HFFc6 (cell line): Measurements from ENCODE around the gene ADAP2. TPM values are rescaled to one million over a fixed set of nuclear protein-coding genes. Genes with fewer than 3 reads are reported as not detected.

Source experiments
- DNase-seq: peaks from one replicate; pipeline ENCODE4 v3.0.0-alpha.2; 2018
- H3K27ac Mint-ChIP-seq: 2 replicates; pipeline ENCODE4 v1.8.0; 2020; ENCODE audit warnings: mild to moderate bottlenecking, mixed read lengths
- H3K27me3 Mint-ChIP-seq: 2 replicates; pipeline ENCODE4 v1.8.0; 2021; ENCODE audit warnings: mild to moderate bottlenecking, moderate library complexity, mixed read lengths; ENCODE audit not compliant: insufficient read depth
- H3K36me3 Mint-ChIP-seq: 2 replicates; pipeline ENCODE4 v1.8.0; 2021; ENCODE audit warnings: low read depth, mixed read lengths
- H3K4me1 Mint-ChIP-seq: 2 replicates; pipeline ENCODE4 v1.8.0; 2020; ENCODE audit warnings: low read depth, mixed read lengths
- H3K4me3 Mint-ChIP-seq: 2 replicates; pipeline ENCODE4 v1.8.0; 2020; ENCODE audit warnings: mild to moderate bottlenecking, moderate library complexity, mixed read lengths
- H3K9me3 Mint-ChIP-seq: 2 replicates; pipeline ENCODE4 v1.8.0; 2020; ENCODE audit warnings: mild to moderate bottlenecking, mixed read lengths
- total RNA-seq, 6 experiments: library from RNA; stranded (reverse); fragmentation: NEBNext Ultra II Directional; extraction: Animal tissue kit (Norgen Biotek cat#: 25700); gene quantifications; 2 replicates in 1 of 6; 3 replicates in 5 of 6; pipeline ENCODE4 v1.2.3, GENCODE V29; 2021
- TF ChIP-seq, protein P1 (sequence below): fragments of 200-600 bp; sonication (generic); IDR thresholded peaks from 2 replicates; pipeline ENCODE4 v1.5.0; 2021; ENCODE audit warnings: antibody characterized with exemption, mild to moderate bottlenecking

Gene ADAP2
- total RNA-seq, 6 experiments from 2014 or later, result 0.12 to 0.61 (median 0.37) TPM

DNA sequence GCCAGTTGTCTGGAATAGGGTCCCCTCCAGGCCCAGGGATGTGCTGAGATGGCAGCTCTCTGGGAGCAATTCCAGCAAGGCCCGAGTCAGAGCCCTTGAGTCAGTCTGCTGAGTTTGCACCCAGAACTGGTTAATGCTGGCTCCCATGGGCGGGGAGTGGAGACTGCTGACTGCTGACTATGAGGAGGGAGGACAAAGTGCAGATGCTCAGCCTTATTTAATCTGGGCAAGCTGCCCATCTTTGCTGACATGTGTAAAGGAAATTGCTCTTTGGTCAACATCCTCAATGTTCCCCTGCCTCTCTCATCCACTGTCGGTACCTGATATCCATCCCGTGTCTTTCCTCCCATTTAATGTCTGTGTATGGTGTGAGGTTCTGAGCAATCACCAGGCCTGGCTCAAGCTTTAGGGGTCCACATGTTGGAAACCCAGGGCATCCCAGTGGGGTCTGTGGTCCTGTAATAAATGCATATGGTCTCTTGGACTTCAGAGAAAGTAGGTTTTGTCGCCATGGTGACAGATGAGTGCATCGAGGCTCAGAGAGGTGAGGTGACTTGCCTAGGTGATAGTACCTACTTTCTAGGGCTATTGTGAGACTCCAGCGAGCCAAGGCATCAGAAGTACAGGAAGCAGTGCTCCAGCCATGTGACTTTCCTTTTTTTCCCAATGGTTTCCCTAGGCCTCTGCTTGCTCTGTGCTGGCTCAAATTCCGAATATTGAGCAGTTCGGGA, 29.1 kb downstream of the ADAP2 start:
- Mint-ChIP-seq H3K4me1 (peaks cover 10% of the 10 kb centered on the region), H3K36me3 (no peaks in the 10 kb centered on the region), H3K4me3 (no peak overlapping the region), H3K9me3 (no peaks in the 10 kb centered on the region), H3K27me3 (peaks cover 2% of the 10 kb centered on the region), H3K27ac (no peak overlapping the region)
- peak; percentile 87 for DNase-seq
- TF ChIP-seq, protein P1, sequence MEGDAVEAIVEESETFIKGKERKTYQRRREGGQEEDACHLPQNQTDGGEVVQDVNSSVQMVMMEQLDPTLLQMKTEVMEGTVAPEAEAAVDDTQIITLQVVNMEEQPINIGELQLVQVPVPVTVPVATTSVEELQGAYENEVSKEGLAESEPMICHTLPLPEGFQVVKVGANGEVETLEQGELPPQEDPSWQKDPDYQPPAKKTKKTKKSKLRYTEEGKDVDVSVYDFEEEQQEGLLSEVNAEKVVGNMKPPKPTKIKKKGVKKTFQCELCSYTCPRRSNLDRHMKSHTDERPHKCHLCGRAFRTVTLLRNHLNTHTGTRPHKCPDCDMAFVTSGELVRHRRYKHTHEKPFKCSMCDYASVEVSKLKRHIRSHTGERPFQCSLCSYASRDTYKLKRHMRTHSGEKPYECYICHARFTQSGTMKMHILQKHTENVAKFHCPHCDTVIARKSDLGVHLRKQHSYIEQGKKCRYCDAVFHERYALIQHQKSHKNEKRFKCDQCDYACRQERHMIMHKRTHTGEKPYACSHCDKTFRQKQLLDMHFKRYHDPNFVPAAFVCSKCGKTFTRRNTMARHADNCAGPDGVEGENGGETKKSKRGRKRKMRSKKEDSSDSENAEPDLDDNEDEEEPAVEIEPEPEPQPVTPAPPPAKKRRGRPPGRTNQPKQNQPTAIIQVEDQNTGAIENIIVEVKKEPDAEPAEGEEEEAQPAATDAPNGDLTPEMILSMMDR, result no peak

DNA sequence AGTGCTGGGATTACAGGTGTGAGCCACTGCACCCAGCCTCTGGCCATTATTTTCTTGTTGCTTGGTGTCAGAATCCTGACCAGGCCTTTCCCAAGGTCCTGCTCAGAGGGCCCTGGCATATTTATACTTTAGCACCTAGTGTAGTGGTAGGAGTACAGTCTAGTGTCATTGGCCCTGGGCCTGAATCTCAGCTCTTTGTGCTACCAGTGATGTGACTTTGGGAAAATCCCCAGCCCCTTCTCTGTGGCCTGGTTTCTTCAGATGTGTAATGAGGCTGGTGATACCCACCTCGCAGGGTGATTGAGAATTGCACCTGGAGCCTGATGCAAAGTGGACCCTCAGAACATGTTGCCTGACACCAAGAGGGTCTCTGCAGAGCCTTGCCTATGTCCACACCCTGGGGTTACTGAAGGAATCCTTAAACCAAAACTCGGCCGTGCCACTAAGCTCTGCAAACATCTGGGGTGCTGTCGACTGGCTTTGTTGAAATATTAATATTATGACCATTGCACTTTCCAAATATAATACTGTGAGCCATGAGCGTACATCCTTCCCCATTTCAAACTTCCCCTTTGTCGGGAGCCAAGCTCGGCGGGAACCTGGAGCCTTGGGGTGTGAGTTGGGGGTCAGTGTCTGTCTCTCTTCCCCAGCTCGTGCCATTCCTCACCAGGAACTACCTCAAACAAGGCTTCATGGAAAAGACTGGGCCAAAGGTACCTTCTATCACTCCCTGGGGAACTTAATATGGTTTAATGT, 31.1 kb downstream of the ADAP2 start:
- TF ChIP-seq, protein P1, result no peak

DNA sequence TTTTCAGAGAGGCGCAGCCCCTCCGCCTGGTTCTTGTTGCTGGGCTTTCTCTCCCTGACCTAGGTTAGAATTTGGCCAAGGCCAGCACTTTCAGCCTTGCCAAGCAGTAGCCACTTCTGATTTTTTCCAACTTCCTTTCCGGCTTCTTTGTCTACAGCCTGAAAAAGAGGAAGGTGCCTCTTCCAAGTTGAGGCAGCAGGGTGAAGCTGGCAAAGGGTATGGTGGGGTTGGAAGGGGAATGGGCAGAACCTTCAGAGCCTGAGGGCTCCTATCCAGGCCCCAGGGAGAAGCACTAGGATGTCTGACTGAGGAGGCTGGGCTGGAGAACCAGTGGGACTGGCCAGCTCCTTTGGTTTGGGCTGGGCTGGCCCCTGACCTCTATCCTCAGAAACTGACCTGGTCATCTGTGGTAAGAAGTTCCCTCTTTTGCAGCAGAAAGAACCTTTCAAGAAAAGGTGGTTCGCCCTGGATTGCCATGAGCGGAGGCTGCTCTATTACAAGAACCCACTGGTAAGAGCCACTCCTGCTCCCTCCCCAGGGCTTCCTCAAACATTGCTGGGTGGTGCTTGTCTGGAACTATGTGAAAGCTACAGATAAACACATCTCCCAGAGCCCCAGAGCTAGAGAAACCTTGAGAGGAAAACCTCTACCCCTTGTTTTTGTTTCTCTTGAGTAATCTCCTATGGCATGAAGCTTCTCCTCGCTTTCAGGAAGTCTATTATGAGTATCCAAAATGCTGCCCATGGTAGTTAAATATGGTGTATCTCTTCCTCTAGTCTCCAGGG, 32.5 kb downstream of the ADAP2 start:
- Mint-ChIP-seq H3K27ac (no peak overlapping the region), H3K4me1 (peaks cover 23% of the 10 kb centered on the region), H3K9me3 (no peaks in the 10 kb centered on the region), H3K4me3 (no peak overlapping the region), H3K36me3 (no peaks in the 10 kb centered on the region), H3K27me3 (peaks cover 21% of the 10 kb centered on the region)
- DNase-seq, result no peak
- TF ChIP-seq, protein P1, result no peak

More for the DNA sequence above, 31.1 kb downstream of the ADAP2 start:
- H3K4me1 Mint-ChIP-seq, result peaks cover 16% of the 10 kb centered on the region
- H3K9me3 Mint-ChIP-seq, result no peaks in the 10 kb centered on the region
- H3K27me3 Mint-ChIP-seq, result peaks cover 8% of the 10 kb centered on the region
- H3K27ac Mint-ChIP-seq, result no peak overlapping the region
- no peak overlapping the region for H3K4me3 Mint-ChIP-seq
- H3K36me3 Mint-ChIP-seq, result no peaks in the 10 kb centered on the region
- DNase-seq, result no peak

DNA sequence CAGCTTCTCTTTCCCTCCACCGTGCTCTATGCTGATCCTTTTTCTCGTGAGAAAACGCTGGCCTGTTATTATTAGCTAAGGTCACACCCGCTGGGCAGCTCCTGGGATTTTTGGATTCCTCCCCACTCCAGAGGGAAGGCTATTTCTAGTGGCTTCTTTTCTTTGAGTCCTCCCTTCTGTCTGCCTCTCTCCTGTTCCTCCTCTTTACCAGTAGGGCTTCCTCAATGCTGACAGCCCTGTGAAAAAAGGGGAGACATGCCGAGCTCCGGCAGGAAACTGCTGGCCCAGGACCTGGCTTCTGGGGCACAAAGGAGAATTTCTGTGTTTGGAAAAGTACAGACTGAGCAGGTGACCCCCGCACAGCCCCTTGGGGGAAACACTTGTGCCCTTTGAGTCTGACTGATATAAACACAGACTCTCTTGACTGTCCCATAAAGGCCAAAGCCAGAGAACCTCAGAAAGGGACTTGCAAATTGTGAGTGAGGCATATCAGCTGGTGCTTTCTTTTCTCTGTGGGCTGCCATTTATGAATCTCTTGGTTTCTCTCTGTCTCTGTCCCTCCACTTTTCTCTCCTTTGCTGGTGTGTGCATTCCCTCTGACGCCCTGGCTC, 35.1 kb downstream of the ADAP2 start:
- TF ChIP-seq, protein P1, result no peak
- H3K9me3 Mint-ChIP-seq, result no peaks in the 10 kb centered on the region
- peaks cover 17% of the 10 kb centered on the region for H3K4me1 Mint-ChIP-seq
- peaks cover 21% of the 10 kb centered on the region for H3K27me3 Mint-ChIP-seq
- no peak for DNase-seq
- H3K4me3 Mint-ChIP-seq, result no peak overlapping the region
- no peaks in the 10 kb centered on the region for H3K36me3 Mint-ChIP-seq
- no peak overlapping the region for H3K27ac Mint-ChIP-seq

DNA sequence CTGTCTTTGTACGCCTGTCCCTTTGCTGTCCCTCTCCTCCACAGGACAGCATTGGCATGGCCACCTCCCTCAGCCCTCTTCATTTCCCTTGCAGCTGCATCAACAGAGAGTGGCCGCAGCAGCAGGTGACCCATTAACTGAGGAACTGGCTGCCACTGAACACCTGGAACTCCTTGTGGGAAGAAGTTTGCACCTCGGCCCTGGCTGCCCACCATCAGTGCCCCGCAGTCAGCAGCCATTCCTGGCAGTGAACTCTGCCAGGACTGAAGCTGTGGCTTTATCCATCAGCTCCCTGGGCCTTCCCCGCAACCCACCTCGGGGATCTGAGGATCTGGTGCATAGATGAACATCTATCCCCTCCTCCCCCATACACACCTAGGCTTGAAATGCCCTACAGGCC, 36.0 kb downstream of the ADAP2 start:
- TF ChIP-seq, protein P1, result no peak
- Mint-ChIP-seq H3K27ac (no peak overlapping the region; the same call in 1 of the 2 replicates), H3K36me3 (no peaks in the 10 kb centered on the region), H3K4me1 (peaks cover 21% of the 10 kb centered on the region), H3K27me3 (peaks cover 21% of the 10 kb centered on the region; the same call in 1 of the 2 replicates), H3K4me3 (no peak overlapping the region), H3K9me3 (no peaks in the 10 kb centered on the region)
- no peak for DNase-seq
